GM19240 (cell line): ENCODE measurements around the gene DYNLT2B.
"Not testable (repeated sequence)": the region's sequence is repeated elsewhere in the genome, so short reads cannot be mapped to it uniquely, and the experiment has no call there.

ENCODE experiments used
- DNase-seq: peaks from one replicate; pipeline ENCODE4 v3.0.0; 2011; ENCODE audit warnings: low spot score; ENCODE audit not compliant: insufficient read length

Gene DYNLT2B

GRCh38 chr3:196326936-196327335, 8.9 kb upstream of the DYNLT2B start:
- DNase-seq: no peak

GRCh38 chr3:196323691-196324090, 5.7 kb upstream of the DYNLT2B start:
- DNase-seq: no peak

GRCh38 chr3:196323016-196323415, 5.0 kb upstream of the DYNLT2B start:
- no peak for DNase-seq

- no peak for DNase-seq
Measured at GRCh38 chr3:196321162-196321561, 3.1 kb upstream of the DYNLT2B start.

GRCh38 chr3:196320137-196320536, 2.1 kb upstream of the DYNLT2B start:
- DNase-seq: no peak

GRCh38 chr3:196316799-196317686, 997 bp downstream of the DYNLT2B start:
- not testable (repeated sequence) for DNase-seq

- DNase-seq: no peak
Measured at GRCh38 chr3:196315821-196316220, 2.2 kb downstream of the DYNLT2B start.

GRCh38 chr3:196314597-196314996, 3.4 kb downstream of the DYNLT2B start:
- DNase-seq: no peak

GRCh38 chr3:196314086-196314485, 4.0 kb downstream of the DYNLT2B start:
- DNase-seq: not testable (repeated sequence)

- DNase-seq: not testable (repeated sequence)
Measured at GRCh38 chr3:196302960-196303359, 15.1 kb downstream of the DYNLT2B start.

- DNase-seq: not testable (repeated sequence)
Measured at GRCh38 chr3:196302551-196302950, 15.5 kb downstream of the DYNLT2B start.

- DNase-seq: no peak
Measured at GRCh38 chr3:196298521-196298920, 19.5 kb downstream of the DYNLT2B start.

GRCh38 chr3:196292286-196292923, 25.6 kb downstream of the DYNLT2B start:
- DNase-seq: no peak

GRCh38 chr3:196288141-196288460, 29.9 kb downstream of the DYNLT2B start:
- DNase-seq: no peak

- DNase-seq: peak; percentile 56
Measured at GRCh38 chr3:196287440-196288140, 30.4 kb downstream of the DYNLT2B start, which contains the start of gene PCYT1A. TSS of gene PCYT1A (minus strand) at chr3:196287726. CDS start at chr3:196270531, 17,195 bp downstream.

GRCh38 chr3:196287090-196287439, 31.0 kb downstream of the DYNLT2B start:
- no peak for DNase-seq

GRCh38 chr3:196284396-196284795, 33.6 kb downstream of the DYNLT2B start:
- DNase-seq: no peak

- DNase-seq: no peak
Measured at GRCh38 chr3:196281962-196282361, 36.1 kb downstream of the DYNLT2B start.

- DNase-seq: no peak
Measured at GRCh38 chr3:196280689-196281440, 37.2 kb downstream of the DYNLT2B start.

GRCh38 chr3:196275126-196275525, 42.9 kb downstream of the DYNLT2B start:
- DNase-seq: no peak

GRCh38 chr3:196274585-196274984, 43.5 kb downstream of the DYNLT2B start:
- DNase-seq: peak; percentile 49
